Fibroblast of lung (primary cell): ENCODE data around the gene PRELP.

ENCODE experiments used
- EZH2 ChIP-seq: IDR thresholded peaks from 2 replicates; pipeline ENCODE4 v1.5.1; 2012; ENCODE audit warnings: low read length, control low read depth, mild to moderate bottlenecking; ENCODE audit errors: missing control alignments
- TF ChIP-seq, protein P1 (sequence below), 2 donors: IDR thresholded peaks in 1 of 2; conservative IDR thresholded peaks in 1 of 2; 1 replicate in 1 of 2; 2 replicates in 1 of 2; pipeline ENCODE4 v1.5.1; 2011 to 2012; ENCODE audit warnings: low read length in 2 of 2, control low read depth in 1 of 2, inconsistent platforms in 1 of 2, low read depth in 1 of 2, mild to moderate bottlenecking in 1 of 2

- TF ChIP-seq, protein P1, sequence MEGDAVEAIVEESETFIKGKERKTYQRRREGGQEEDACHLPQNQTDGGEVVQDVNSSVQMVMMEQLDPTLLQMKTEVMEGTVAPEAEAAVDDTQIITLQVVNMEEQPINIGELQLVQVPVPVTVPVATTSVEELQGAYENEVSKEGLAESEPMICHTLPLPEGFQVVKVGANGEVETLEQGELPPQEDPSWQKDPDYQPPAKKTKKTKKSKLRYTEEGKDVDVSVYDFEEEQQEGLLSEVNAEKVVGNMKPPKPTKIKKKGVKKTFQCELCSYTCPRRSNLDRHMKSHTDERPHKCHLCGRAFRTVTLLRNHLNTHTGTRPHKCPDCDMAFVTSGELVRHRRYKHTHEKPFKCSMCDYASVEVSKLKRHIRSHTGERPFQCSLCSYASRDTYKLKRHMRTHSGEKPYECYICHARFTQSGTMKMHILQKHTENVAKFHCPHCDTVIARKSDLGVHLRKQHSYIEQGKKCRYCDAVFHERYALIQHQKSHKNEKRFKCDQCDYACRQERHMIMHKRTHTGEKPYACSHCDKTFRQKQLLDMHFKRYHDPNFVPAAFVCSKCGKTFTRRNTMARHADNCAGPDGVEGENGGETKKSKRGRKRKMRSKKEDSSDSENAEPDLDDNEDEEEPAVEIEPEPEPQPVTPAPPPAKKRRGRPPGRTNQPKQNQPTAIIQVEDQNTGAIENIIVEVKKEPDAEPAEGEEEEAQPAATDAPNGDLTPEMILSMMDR (conservative IDR thresholded peaks at IDR 0.05 in 1 of 2, IDR thresholded peaks at IDR 0.05 in 1 of 2; ENCODE audit: low read depth in 1 of 2, low read length in 2 of 2), result no peak
- TF ChIP-seq EZH2, result no peak
Observed at GRCh38 chr1:203444171-203444576, 31.4 kb upstream of the PRELP start.
